ENCODE results near the gene PRR20G. TPM values are rescaled to one million over a fixed set of nuclear protein-coding genes. Genes with fewer than 3 reads are reported as not detected.

Gene PRR20G
- total and polyA plus RNA-seq, 2 donors (not counting 3 experiments of a cell fraction or from before 2014, with no cell fraction given) = not detected

DNA sequence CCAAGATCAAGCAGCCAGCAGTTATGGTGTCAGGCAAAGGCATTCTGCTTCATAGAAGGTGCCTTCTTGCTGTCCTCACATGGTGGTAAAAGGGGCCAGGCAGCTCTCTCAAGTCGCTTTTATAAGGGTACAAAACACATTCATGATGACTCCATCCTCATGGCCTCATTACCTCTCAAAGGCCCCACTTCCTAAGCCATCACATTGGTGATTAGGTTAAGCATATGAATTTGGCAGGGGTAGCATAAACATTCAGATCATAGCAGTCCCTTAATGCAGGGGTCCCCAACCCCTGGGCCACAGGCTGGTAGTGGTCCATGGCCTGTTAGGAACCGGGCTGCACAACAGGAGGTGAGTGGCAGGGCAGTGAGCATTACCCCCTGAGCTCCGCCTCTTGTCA lies 52.1 kb downstream of the PRR20G start:
- no TSS peak for BruUV-seq (replicated peaks)
- Histone ChIP-seq H3K4me1 (ENCODE audit: control insufficient read depth, extremely low read depth, insufficient read depth, low read length) (no peaks in the 10 kb centered on the region), H3K4me3 (replicated peaks in 1 of 3; ENCODE audit: insufficient read depth in 1 of 3, low read depth in 1 of 3, low read length in 3 of 3) (no peak overlapping the region), H3K79me2 (ENCODE audit: control insufficient read depth, insufficient read depth, low read length) (no peaks in the 10 kb centered on the region), H3K4me2 (ENCODE audit: insufficient read depth, low read length) (no peak overlapping the region), H3K9me3 (replicated peaks; ENCODE audit: control insufficient read depth, insufficient read depth, low read length) (no peaks in the 10 kb centered on the region), H3K9me1 (replicated peaks; ENCODE audit: control insufficient read depth, extremely low read depth, insufficient read depth, low read length) (no peaks in the 10 kb centered on the region), H2AFZ (ENCODE audit: low read depth, low read length) (no peak overlapping the region), H3K36me3 (ENCODE audit: control insufficient read depth in 2 of 2, extremely low read depth in 1 of 2, insufficient read depth in 2 of 2, low read length in 2 of 2) (no peaks in the 10 kb centered on the region), H3K9ac (replicated peaks; ENCODE audit: extremely low read depth, insufficient read depth, low read length) (no peak overlapping the region), H4K20me1 (replicated peaks; ENCODE audit: control insufficient read depth, extremely low read depth, insufficient read depth, low read length) (no peaks in the 10 kb centered on the region), H3K27ac (ENCODE audit: insufficient read depth, low read depth, low read length) (no peak overlapping the region), H3K27me3 (ENCODE audit: control insufficient read depth in 2 of 2, insufficient read depth in 2 of 2, low read length in 2 of 2) (no peaks in the 10 kb centered on the region)
- CTCF ChIA-PET = no interaction called here
- dilution Hi-C loops (cut with MboI; ENCODE audit: extremely low pct_ligation_motif_present, low sequenced_read_pairs) (no loop called here), intact Hi-C loops (cut with micrococcal nuclease) (no loop called here)
- POLR2A ChIA-PET = no interaction called here
- FAIRE-seq = no peak
- TF ChIP-seq POLR2A (IDR thresholded peaks at IDR 0.05; ENCODE audit: low read depth, low read length) = no peak
- TF ChIP-seq EZH2 (IDR thresholded peaks at IDR 0.05; ENCODE audit: borderline replicate concordance, low read depth, low read length, severe bottlenecking) = no peak
- TF ChIP-seq, protein P1, sequence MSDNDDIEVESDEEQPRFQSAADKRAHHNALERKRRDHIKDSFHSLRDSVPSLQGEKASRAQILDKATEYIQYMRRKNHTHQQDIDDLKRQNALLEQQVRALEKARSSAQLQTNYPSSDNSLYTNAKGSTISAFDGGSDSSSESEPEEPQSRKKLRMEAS (IDR thresholded peaks at IDR 0.05; ENCODE audit: insufficient read depth, insufficient read length) = no peak
- TF ChIP-seq FOS (IDR thresholded peaks at IDR 0.05; ENCODE audit: borderline replicate concordance, insufficient read depth, low read length) = no peak
- no peak for DNase-seq (ENCODE audit: low read depth, low spot score)

DNA sequence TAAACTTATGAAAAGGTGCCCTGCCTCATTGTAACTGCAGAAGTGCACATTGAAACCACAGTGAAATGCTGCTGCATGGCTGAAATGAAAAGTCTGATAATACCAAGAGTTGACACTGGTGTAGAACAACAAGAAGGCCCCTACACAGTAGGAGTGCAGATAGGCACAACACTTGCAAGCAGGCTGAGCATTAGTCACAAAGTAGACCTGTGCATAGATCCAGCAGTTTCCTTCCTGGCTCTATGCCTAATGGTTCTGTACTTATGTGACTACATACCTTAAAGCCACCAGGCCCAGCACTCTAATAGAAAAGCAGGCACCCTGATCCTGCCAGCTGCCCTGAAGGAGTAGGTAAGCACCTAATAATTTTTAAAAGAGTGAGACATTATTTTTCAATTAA lies 53.1 kb downstream of the PRR20G start:
- FAIRE-seq (no peak), DNase-seq (ENCODE audit: low read depth, low spot score) (no peak)
- H3K4me2 ChIP-seq (ENCODE audit: insufficient read depth, low read length) = no peak overlapping the region
- H2AFZ ChIP-seq (ENCODE audit: low read depth, low read length) = no peak overlapping the region
- TF ChIP-seq, protein P2, sequence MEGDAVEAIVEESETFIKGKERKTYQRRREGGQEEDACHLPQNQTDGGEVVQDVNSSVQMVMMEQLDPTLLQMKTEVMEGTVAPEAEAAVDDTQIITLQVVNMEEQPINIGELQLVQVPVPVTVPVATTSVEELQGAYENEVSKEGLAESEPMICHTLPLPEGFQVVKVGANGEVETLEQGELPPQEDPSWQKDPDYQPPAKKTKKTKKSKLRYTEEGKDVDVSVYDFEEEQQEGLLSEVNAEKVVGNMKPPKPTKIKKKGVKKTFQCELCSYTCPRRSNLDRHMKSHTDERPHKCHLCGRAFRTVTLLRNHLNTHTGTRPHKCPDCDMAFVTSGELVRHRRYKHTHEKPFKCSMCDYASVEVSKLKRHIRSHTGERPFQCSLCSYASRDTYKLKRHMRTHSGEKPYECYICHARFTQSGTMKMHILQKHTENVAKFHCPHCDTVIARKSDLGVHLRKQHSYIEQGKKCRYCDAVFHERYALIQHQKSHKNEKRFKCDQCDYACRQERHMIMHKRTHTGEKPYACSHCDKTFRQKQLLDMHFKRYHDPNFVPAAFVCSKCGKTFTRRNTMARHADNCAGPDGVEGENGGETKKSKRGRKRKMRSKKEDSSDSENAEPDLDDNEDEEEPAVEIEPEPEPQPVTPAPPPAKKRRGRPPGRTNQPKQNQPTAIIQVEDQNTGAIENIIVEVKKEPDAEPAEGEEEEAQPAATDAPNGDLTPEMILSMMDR (IDR thresholded peaks at IDR 0.05; ENCODE audit: extremely low read depth in 1 of 2, insufficient read depth in 1 of 2, low read depth in 1 of 2, low read length in 2 of 2) = no peak
- TF ChIP-seq POLR2AphosphoS5 (IDR thresholded peaks at IDR 0.05; ENCODE audit: insufficient read depth, low read depth, low read length) (no peak), MYC (IDR thresholded peaks at IDR 0.05; ENCODE audit: low read depth, low read length) (no peak), FOS (IDR thresholded peaks at IDR 0.05; ENCODE audit: borderline replicate concordance, insufficient read depth, low read length) (no peak), JUN (IDR thresholded peaks at IDR 0.05; ENCODE audit: borderline replicate concordance, insufficient read depth, insufficient read length, low read depth) (no peak), GATA2 (IDR thresholded peaks at IDR 0.05; ENCODE audit: insufficient read depth, insufficient read length, low read depth, low read length) (no peak), EZH2 (IDR thresholded peaks at IDR 0.05; ENCODE audit: borderline replicate concordance, low read depth, low read length, severe bottlenecking) (no peak), POLR2A (IDR thresholded peaks at IDR 0.05; ENCODE audit: low read depth, low read length) (no peak)
- TF ChIP-seq, protein P1 (IDR thresholded peaks at IDR 0.05; ENCODE audit: insufficient read depth, insufficient read length) = no peak
- ChIA-PET CTCF (no interaction called here), POLR2A (no interaction called here)
- intact Hi-C loops (cut with micrococcal nuclease) (no loop called here), dilution Hi-C loops (cut with MboI; ENCODE audit: extremely low pct_ligation_motif_present, low sequenced_read_pairs) (no loop called here)
- H3K27me3 ChIP-seq (ENCODE audit: control insufficient read depth in 2 of 2, insufficient read depth in 2 of 2, low read length in 2 of 2) = no peaks in the 10 kb centered on the region
- H3K27ac ChIP-seq (ENCODE audit: insufficient read depth, low read depth, low read length) = no peak overlapping the region
- no peaks in the 10 kb centered on the region for H3K9me1 ChIP-seq (replicated peaks; ENCODE audit: control insufficient read depth, extremely low read depth, insufficient read depth, low read length)
- H3K4me3 ChIP-seq (replicated peaks in 1 of 3; ENCODE audit: insufficient read depth in 1 of 3, low read depth in 1 of 3, low read length in 3 of 3) = no peak overlapping the region
- no TSS peak for BruUV-seq (replicated peaks)
- H3K4me1 ChIP-seq (ENCODE audit: control insufficient read depth, extremely low read depth, insufficient read depth, low read length) = no peaks in the 10 kb centered on the region
- H3K9me3 ChIP-seq (replicated peaks; ENCODE audit: control insufficient read depth, insufficient read depth, low read length) = no peaks in the 10 kb centered on the region
- H4K20me1 ChIP-seq (replicated peaks; ENCODE audit: control insufficient read depth, extremely low read depth, insufficient read depth, low read length) = no peaks in the 10 kb centered on the region
- H3K9ac ChIP-seq (replicated peaks; ENCODE audit: extremely low read depth, insufficient read depth, low read length) = no peak overlapping the region
- no peaks in the 10 kb centered on the region for H3K36me3 ChIP-seq (ENCODE audit: control insufficient read depth in 2 of 2, extremely low read depth in 1 of 2, insufficient read depth in 2 of 2, low read length in 2 of 2)
- H3K79me2 ChIP-seq (ENCODE audit: control insufficient read depth, insufficient read depth, low read length) = no peaks in the 10 kb centered on the region
